Left lobe of liver (tissue), 2 donors: Measurements from ENCODE around the gene MYRFL. TPM values are rescaled to one million over a fixed set of nuclear protein-coding genes. Genes with fewer than 3 reads are reported as not detected.
"Not testable (repeated sequence)": the region's sequence is repeated elsewhere in the genome, so short reads cannot be mapped to it uniquely, and the experiment has no call there.

Experiments
- ATAC-seq: fragments of 200-7000 bp; cut with Tn5 transposase; one replicate; pipeline ENCODE4 v1.9.1; 2020; ENCODE audit warnings: mild to moderate bottlenecking, moderate library complexity
- DNase-seq: peaks from one replicate; pipeline ENCODE4 v3.0.0-alpha.2; 2020; ENCODE audit warnings: low spot score
- total RNA-seq: library from RNA; stranded (reverse); gene quantifications from one replicate; pipeline ENCODE4 v1.2.1, GENCODE V29; 2021
- donor health status: DM: no; HTN: no; CAD: no; lungs with moderate emphysema.
- donor health status: DM: no; HTN: yes; CAD: no.

MYRFL gene
- total RNA-seq, 1 donor from 2014 or later, result 0.08 TPM

DNA sequence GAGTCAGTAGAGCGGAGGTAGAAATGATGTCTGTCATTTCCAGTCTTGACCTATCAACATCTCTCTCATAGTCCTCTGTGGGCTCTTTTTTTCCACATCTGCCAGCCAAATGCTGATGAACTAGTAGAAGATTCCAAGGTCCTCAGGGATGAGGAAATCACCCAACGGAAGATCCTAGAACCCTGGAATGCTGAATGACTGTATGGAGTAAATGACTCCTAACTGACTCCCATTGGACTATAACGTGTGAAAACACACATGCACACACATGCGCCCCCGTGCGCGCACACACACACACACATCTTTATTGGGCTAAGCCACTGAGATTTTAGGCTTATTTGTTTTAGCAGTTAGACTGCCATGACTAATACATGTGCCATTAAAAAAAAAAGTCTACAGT, 159.2 kb downstream of the MYRFL start:
- ATAC-seq (no peak), DNase-seq (no peak)

DNA sequence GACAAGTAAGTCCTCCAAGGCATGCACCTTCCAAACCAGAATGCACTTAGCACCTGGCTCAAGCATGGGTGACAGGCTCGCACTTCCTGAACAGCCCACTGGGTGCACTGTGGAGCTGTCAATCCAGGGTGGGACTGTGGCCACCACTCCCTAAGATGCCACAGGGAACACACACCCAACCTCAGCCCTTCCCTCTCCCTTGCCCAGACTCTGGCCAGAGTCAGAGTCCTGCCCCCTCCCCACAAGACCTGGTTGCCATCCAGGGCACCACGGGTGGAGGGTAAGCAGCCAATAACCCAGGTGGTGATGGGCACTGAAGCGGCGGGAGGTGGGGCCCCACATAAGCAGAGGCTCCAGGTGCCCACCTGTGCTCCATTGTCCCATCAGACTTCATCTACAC, 160.6 kb downstream of the MYRFL start:
- DNase-seq (no peak), ATAC-seq (peak; percentile 34)

DNA sequence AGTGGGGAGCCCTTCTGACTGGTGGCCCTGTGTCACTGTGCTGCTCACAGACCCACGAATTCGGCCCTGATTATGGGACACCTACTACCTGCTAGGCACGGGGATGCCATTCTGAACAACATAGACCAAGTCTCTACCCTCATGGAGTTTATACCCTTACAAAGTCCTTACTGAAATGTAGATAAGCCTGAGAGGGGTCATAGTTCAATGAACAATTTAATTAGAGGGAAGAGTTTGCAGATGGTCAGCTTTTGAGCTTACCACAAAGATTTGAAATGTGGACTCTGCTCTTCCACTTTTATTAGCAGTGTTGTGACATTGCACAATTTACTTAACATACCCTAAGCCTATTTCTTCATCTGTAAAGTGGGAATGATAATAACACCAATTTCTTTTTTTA, 161.1 kb downstream of the MYRFL start:
- ATAC-seq, result no peak
- no peak for DNase-seq

DNA sequence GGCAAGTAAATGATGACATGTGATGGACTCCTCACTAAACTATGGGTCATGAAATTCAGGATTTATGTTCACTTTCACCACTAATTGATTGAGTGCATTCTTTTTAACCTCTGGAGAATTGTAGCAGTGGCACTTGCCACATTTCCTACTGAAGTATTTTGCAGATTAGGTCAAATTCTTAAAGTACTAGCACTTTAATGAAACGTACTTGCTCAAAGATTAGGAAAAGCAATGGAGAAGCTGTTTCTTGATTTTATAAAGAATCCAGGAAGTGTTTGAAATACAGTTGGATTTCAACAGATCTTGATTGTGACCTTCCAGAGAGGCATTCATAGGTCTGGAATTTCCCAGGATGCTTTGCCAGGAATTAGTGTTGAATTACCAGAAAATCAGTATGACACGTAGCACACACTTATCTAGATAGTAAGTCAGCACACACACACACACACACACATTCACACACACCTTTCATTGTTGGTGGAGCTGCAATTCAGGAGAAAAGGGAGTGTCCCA, 162.6 kb downstream of the MYRFL start:
- DNase-seq (no peak), ATAC-seq (no peak)

DNA sequence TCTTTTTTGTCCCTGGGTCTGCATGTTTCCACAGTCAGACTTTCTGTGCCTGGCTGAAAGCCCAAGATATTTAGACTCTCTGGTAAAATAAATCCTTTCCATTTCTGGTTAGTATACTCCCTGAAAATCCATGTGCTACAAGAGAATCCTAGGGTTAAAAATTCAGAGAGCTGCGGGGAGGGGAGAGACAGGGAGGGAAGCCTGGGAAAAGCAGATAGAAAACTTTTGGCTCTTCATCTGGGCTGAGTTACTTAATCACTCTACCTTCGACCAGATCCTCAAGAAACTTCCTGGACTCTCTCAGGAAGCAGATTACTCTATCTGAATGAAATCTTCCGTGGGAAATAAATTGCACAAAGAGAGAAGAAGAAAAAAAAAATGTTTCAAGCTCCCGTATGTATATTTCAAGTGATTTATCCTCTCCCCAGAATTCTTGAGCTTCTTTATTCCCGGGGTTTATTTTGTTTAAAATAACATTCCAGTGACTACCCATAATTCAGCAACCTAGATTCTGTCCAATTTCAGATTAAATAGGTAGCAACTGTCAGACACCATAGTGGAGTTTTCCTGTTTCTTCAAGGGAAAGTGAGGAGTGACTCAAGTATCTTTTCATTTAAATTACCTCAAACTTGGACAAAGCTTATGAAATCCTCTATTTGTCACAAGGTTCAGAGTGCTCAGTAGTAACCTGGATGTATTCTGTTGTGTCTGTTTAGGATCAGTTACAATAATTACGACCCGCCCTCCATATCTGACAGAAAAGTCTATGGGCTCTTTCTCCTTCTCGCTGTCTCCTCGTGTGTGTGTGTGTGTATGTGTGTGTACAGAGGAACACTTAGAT, 163.7 kb downstream of the MYRFL start:
- ATAC-seq, result no peak

DNA sequence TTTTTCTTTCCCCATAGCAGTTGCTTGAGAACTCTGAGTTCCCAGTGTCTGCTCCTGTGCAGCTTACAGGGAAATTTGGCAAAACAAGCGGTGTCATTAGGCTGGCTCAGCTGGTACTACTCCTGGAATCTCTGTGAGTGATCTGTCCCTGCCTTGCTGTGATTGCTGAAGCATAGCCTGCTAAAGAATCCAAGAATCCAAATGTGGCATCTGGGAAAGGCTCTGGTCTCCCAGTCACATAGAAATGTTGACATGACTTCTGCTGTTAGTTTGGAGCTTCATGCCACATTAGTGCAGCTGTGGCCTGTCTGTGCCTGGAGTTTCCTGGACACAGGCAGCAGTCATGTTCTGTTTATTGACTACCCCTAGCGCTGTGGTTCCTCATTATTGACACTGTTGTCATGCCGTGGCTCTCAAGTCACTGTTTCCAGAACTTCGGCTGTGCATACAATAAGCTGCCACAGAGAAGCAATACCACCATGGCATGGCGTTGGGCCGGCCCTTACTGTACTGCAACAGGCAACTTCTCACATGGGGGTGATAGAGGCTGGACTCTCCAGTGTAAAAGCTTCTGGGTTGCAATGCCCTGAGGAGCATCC, 166.8 kb downstream of the MYRFL start:
- ATAC-seq, result no peak

More for the DNA sequence above, 163.7 kb downstream of the MYRFL start:
- no peak for DNase-seq

DNA sequence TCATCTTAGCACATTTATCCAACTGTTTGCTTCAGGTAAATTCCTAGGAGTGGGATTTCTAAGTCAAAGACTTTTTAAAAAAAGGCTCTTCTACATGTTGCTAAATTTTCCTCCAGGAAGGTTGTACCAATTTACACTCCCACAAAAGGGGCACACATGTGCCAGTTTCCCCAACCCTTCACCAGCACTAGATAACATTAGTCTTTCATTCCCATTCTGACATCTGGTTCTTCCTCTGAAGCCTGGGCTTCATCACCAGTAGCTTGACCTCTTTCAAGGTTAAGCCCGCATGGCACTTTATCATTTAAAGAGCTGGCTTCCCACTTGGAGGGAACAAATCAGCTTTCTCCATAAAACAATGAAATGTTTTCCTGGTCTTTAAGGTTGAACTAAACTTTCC, 168.4 kb downstream of the MYRFL start:
- DNase-seq (no peak), ATAC-seq (no peak)

More for the DNA sequence above, 166.8 kb downstream of the MYRFL start:
- no peak for DNase-seq

DNA sequence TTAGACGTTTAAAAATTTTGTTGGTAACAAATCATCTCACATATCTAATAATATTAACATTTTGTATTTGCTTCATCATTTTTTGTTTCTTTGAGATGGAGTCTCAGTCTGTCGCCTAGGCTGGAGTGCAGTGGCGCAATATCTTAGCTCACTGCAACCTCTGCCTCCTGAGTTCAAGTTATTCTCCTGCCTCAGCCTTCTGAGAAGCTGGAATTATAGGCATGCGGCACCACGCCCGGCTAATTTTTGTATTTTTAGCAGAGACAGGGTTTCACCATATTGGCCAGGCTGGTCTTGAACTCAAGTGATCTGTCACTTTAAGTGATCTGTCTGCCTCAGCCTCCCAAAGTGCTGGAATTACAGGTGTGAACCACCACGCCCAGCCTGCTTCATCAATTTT, 169.1 kb downstream of the MYRFL start:
- not testable (repeated sequence) for ATAC-seq, DNase-seq

DNA sequence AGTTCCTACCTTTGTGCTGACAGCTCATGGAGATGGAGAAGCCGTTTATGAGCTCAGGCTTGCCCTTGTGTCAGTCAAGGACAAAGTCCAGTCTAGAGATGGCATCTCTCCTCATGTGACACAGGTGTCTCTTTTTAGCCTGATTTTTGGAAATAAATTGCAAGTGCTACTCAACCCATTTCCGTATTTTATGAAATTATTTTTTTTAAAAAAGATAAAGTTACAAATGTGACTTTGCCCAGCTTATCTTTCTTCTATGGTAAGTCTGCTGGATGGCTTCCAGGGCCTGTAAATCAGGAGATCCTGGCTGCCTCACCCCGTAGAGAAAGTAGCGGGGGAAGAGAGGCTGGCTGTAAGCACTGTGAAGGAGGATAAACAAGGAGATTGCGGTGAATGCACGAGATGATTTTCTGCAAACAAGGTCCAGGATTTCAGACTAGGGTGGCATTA, 169.7 kb downstream of the MYRFL start:
- ATAC-seq (peak; percentile 66), DNase-seq (no peak)

DNA sequence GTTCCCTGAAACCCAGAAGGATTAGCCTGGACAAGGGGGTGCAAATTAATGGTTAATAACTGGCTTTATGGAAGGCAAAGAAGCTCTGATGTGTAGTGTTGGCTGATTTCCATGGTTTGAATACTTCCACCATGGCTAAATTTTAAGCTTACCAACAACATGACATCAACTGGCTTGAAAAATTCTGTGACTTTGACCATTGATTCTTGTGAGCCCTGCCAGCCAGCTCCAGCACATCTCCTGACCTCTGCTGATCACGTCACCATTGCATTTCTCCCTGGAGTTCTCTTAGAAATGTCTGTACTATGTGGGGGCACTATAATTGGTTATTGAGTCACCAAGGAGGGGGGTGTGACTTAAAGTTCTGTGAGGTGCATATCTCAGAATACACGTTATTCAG, 171.2 kb downstream of the MYRFL start:
- DNase-seq (no peak), ATAC-seq (no peak)

DNA sequence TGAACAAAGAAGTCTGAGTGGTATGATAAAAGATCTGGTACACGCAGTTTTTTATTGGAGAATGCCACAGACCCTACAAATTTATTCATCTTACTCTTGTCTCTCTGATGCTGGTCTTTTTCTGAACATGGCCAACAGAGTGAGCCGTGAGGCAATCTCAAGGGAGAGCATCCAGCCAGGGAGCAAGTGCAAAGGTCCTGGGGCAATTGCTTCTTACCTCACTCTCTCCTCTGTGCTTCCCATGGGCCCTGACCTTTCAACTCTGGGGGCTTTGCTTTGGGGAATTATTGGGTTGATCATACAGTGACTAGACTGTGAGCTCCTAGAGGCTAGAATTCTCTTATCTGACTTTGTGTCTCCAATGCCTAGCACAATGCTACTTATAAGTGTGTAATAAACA, 171.7 kb downstream of the MYRFL start:
- DNase-seq (no peak), ATAC-seq (no peak)

DNA sequence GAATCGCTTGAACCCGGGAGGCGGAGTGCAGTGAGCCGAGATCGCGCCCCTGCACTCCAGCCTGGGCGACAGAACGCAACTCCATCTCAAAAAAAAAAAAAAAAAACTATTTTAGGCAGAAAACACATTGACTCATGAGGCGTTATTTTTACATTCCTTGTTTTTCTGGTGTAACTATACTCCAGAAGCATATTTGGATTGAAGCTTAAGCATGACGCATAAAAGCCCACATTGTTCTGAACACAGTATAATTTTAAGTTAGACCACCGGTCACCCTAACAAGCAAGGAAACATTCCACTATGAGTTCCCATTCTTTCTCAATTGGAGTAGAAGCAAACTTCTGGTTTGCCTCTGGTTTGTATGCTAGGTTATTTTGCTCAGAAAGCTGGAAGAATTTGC, 173.0 kb downstream of the MYRFL start:
- no peak for DNase-seq
- no peak for ATAC-seq

DNA sequence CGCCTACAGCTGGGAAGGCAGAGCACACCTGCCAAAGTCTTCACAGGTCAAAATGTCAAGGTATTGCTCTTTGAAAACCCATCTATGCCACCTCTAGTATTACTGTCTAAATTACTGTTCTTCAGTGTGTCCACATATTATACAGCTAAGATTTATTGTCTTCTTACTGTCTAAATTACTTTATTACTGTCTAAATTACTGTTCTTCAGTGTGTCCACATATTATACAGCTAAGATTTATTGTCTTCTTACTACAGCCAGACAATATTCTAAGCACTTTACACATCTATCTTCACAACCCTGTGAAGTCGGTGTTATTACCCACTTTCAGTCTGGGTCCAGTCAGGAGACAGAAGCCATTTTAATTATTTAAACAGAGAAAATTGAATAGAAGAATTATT, 173.9 kb downstream of the MYRFL start:
- no peak for ATAC-seq
- no peak for DNase-seq

DNA sequence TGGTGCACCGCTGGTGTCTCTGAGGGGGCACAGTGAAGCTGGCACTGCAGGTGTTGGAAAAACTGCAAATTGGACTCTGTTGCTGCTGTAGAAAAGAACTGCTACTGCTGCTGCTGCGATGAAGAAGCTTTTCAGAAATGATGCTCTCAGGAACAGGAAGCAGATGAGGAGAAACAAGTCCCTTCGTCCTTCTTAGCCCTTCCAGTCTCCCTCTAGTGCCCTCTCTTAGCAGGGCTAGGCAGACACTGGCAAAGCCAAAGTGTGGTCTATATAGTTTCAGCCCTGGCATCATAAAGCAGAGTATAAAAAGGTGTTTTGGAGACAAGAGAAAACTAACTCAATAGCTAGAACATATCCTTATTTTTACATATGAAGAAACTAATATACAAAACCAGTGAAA, 174.5 kb downstream of the MYRFL start:
- ATAC-seq, result no peak
- no peak for DNase-seq

DNA sequence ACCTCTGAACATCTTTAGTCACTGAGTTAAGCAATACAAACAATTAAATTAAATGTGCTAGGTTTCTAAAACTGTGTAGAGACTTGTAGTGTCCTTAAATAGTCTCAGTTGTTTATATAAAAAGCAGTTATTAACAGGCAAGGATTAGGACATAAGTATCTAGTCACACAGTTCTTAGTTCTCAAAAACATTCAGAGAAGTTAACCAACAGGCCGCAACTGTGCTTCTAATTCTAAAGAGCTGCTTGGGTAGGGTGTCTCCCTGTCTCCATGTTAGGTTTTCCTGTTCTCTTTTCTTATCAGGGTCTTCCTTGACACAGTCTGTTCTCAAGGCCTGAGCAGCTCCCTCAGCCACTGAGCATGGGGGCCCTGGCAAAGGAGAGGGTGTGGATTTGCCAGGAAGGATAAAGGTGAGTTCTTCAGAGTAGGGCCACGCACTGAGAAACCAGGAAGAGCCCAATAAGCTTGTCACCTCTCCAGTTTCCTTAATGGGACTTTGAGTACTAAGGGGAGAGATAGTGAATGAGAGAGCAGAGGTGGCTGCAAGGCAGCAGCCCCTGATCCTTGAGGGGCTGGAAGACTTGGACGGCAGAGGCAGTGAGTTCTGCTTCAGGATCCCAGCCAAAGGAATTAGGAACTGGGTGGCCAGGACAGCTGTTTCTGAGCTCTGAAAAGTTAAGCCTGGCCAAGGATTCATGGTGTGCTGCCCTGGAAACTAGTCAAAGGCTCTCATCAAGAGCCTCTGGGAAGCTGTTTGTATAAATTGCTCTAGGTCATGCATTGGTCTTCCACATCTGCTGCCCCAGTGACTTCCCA, 177.3 kb downstream of the MYRFL start:
- ATAC-seq, result no peak
- no peak for DNase-seq

DNA sequence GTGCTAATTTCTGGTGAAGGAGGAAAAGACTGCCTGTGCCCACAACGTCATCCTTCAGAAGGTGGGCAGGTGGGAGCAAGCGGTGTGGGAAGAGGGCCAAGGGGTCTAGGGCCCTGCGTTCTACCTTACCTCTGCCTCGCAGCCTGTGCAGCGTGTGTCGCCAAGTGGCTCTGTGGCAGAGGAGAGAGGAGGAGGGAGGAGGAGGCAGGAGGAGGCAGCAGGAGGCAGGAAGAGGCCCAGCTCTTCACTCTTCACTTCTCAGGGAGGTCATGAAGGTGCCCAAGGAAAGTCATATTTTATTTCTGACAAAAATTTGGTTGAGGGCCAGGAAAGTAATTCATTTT, 177.9 kb downstream of the MYRFL start:
- DNase-seq (no peak), ATAC-seq (no peak)

DNA sequence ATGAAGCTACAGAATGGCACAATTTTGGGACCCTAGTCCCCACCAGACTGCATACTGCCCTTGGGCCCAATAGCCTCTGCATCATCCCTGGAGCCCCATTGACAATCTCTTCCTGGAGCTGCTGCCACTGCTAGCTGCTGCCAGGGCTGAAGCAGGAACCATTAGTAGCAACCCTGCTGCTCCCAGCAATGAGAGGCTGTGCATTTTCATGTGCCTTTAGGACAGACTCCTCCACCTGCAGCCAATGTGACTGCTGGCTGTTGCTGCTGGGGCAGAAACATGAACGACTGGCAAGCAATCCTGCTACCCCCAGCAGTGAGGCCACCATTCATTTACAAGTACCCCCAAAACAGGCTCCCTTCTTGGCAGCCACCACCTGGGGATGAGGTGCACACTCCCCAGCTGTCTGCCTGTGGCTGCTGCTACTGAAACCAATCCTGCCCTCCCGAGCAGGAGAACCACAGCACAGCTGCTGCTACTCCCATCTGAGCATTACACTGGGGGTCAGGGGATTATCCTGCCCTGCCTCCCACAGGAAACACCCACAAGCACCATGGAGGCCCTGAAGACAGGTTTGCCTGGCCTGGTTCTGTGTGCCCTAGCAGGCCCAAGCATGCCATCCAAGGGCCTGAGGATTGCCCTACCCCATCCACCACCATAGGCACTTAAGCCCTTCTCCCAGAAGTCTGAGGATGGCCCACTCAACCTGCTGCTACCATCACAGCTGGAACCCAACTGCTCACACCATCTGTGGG, 181.0 kb downstream of the MYRFL start:
- ATAC-seq (no peak), DNase-seq (no peak)

DNA sequence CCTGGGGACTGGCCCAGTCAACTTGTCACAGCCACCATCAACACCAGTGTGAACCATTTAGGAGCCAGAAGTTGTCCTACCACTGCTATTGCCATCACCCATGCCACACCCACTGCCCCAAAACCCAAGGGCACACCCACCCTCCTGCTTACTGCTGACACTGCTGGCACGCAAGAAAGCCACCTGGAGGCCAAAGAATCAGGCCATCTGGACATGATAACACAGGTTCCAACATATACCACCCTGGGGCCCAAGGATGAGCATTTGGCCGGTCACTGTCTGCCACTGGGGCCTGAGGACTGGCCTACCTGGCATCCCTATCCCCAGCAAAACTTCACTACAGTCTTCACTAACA, 181.6 kb downstream of the MYRFL start:
- no peak for ATAC-seq

DNA sequence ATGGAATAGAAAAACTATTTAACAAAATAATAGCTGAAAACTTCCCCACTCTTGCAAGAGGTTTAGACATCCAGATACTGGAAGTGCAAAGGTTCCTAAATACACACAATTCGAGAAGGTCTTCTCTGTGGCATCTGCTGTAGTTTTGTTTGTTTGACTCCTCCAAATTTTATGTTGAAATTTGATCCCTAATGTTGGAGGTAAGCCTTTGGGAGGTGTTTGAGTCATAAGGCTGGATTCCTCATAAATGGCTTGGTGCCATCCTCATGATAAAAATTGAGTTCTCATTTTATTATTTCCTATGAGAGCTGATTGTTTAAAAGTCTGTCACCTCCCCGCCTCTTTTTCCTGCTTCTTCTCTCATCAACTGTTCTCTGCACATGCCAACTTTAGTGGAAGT, 182.7 kb downstream of the MYRFL start:
- DNase-seq (no peak), ATAC-seq (no peak)

More for the DNA sequence above, 181.6 kb downstream of the MYRFL start:
- no peak for DNase-seq
